Cardiac muscle cell (in vitro differentiated cells and primary cell): ENCODE results near the gene SMAD3. TPM values are rescaled to one million over a fixed set of nuclear protein-coding genes. Genes with fewer than 3 reads are reported as not detected.
"Not testable (repeated sequence)": the region's sequence is repeated elsewhere in the genome, so short reads cannot be mapped to it uniquely, and the experiment has no call there.

Experiments
- DNase-seq, 2 donors: peaks; one replicate each; pipeline versions ENCODE4 v3.0.0 to v3.0.0-alpha.2; 2010 to 2017; ENCODE audit warnings: low read depth in 1 of 2, low spot score in 1 of 2
- H3K27ac ChIP-seq: fragments of 200-600 bp; sonication (generic); 2 replicates; pipeline ENCODE4 v1.5.1; 2016
- H3K27me3 ChIP-seq: fragments of 200-600 bp; sonication (generic); 2 replicates; pipeline ENCODE4 v1.6.0; 2016; ENCODE audit warnings: control low read depth
- H3K36me3 ChIP-seq: fragments of 200-600 bp; sonication (generic); 2 replicates; pipeline ENCODE4 v1.5.1; 2016; ENCODE audit warnings: control low read depth
- H3K4me1 ChIP-seq: fragments of 200-600 bp; sonication (generic); 2 replicates; pipeline ENCODE4 v1.8.1; 2017; ENCODE audit warnings: low read depth, mild to moderate bottlenecking, mixed run types
- H3K4me3 ChIP-seq: fragments of 200-600 bp; sonication (generic); 2 replicates; pipeline ENCODE4 v1.5.1; 2016; ENCODE audit warnings: mild to moderate bottlenecking
- H3K9me3 ChIP-seq: fragments of 200-600 bp; sonication (generic); 2 replicates; pipeline ENCODE4 v1.5.1; 2017; ENCODE audit warnings: low read depth, mild to moderate bottlenecking, control low read depth
- polyA plus RNA-seq: library from polyadenylated mRNA; unstranded; fragments of >200 nt; fragmentation: Nextera tagmentation; extraction: Ambion mirVana; gene quantifications from 2 replicates; pipeline ENCODE4 v1.2.1, GENCODE V29; 2016
- total RNA-seq: library from RNA; depleted of rRNA; stranded (reverse); fragments of >200 nt; gene quantifications from 2 replicates; pipeline ENCODE4 v1.2.3, GENCODE V29; 2016
- TF ChIP-seq, protein P1 (sequence below): IDR thresholded peaks from 2 replicates; pipeline ENCODE4 v1.5.1; 2012; ENCODE audit warnings: low read depth, mild to moderate bottlenecking, low read length

SMAD3 gene
- total and polyA plus RNA-seq, 2 experiments from 2014 or later, result 16.3 to 29.2 TPM

DNA sequence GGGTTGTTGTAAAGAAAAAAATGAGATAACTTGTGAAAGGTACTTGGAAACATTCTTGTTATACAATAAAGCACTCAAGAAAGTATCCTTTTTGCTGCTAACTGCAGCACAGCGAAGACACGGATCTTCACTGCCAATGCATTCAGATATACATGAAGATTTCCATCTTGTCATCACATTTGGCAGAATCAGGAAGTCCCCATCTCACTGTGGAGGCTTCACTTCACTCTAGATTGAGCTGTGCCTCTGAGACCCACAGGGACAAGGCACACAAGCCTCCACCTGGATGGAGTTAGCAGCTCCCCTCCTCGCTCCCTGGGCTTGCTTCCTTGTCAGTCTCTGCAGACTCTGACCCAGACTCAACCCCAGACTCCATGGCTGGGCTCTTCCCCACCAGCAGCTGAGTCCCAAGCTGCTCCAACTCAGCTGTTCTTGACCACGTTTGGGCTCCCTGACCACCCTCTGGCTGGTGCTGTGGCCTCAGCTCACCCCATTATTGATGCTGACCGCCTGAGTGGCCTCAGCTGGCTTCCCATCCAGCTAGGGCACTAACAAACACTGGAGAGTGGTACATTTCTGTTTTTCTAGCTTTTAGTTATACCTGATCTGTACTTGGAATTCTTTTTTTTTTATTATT lies 45.4 kb upstream of the SMAD3 start:
- H3K27ac ChIP-seq, result no peak overlapping the region
- H3K36me3 ChIP-seq, result no peaks in the 10 kb centered on the region
- DNase-seq, result no peak
- H3K4me1 ChIP-seq, result peaks cover 10% of the 10 kb centered on the region
- H3K4me3 ChIP-seq, result no peak overlapping the region
- TF ChIP-seq, protein P1, sequence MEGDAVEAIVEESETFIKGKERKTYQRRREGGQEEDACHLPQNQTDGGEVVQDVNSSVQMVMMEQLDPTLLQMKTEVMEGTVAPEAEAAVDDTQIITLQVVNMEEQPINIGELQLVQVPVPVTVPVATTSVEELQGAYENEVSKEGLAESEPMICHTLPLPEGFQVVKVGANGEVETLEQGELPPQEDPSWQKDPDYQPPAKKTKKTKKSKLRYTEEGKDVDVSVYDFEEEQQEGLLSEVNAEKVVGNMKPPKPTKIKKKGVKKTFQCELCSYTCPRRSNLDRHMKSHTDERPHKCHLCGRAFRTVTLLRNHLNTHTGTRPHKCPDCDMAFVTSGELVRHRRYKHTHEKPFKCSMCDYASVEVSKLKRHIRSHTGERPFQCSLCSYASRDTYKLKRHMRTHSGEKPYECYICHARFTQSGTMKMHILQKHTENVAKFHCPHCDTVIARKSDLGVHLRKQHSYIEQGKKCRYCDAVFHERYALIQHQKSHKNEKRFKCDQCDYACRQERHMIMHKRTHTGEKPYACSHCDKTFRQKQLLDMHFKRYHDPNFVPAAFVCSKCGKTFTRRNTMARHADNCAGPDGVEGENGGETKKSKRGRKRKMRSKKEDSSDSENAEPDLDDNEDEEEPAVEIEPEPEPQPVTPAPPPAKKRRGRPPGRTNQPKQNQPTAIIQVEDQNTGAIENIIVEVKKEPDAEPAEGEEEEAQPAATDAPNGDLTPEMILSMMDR, result no peak
- no peaks in the 10 kb centered on the region for H3K27me3 ChIP-seq
- H3K9me3 ChIP-seq, result no peaks in the 10 kb centered on the region

DNA sequence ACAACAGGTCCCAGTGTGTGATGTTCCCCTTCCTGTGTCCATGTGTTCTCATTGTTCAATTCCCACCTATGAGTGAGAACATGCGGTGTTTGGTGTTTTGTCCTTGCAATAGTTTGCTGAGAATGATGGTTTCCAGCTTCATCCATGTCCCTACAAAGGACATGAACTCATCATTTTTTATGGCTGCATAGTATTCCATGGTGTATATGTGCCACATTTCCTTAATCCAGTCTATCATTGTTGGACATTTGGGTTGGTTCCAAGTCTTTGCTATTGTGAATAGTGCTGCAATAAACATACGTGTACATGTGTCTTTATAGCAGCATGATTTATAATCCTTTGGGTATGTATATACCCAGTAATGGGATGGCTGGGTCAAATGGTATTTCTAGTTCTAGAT lies 44.7 kb upstream of the SMAD3 start:
- not testable (repeated sequence) for DNase-seq, H3K4me3 ChIP-seq

DNA sequence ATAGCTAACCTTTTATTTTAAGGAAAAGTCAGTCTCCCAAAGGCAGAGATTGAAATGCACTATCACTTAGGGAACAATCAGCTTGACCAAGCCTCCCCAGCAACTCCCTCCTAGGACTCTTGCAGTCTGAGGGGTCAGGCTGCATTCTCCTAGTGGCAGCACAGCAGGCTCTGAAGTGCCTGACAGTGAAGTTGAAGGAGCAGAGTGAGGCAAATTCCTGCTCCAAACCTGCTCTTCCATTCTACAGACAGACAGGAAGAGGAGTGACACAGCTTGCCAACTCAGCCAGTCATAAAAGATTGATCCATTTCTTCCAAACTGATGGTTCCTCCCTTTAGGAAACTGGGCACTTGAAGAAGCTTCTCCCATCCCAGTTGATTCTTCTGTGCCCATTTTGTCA lies 43.9 kb upstream of the SMAD3 start:
- TF ChIP-seq, protein P1, result no peak
- peaks cover 20% of the 10 kb centered on the region for H3K4me1 ChIP-seq
- no peak overlapping the region for H3K27ac ChIP-seq
- H3K27me3 ChIP-seq, result no peaks in the 10 kb centered on the region
- no peak for DNase-seq
- no peak overlapping the region for H3K4me3 ChIP-seq
- H3K36me3 ChIP-seq, result no peaks in the 10 kb centered on the region
- no peaks in the 10 kb centered on the region for H3K9me3 ChIP-seq

More for the DNA sequence above, 44.7 kb upstream of the SMAD3 start:
- not testable (repeated sequence) for H3K27me3 ChIP-seq, H3K36me3 ChIP-seq, H3K27ac ChIP-seq, H3K9me3 ChIP-seq
- peaks cover 15% of the 10 kb centered on the region for H3K4me1 ChIP-seq

DNA sequence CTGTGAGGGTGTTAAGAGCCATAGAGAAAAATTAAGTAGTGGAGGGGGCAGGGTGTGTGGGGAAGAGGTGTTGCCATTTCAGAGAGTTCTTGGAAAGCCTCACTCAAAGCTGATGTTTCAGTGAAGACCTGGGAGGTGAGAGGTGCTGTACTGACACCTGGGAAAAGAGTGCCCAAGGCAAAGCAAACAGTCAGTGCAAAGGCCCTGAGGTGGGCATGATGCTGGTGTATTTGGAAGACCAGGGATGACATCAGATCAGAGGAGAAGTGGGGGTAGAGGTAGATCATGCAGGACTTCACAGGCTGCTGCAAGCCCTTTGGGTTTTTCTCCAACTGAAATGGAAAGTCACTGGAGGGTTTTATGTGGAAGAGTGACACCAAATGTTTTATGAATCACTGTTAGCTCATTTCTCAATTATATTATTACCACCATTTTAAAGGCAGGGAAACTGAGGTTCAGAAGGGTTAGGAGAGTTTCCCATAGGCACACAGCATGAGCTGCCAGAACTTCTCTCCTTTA lies 42.8 kb upstream of the SMAD3 start:
- no peak overlapping the region for H3K4me3 ChIP-seq
- H3K27ac ChIP-seq, result no peak overlapping the region
- no peak for DNase-seq
- TF ChIP-seq, protein P1, result no peak
- H3K4me1 ChIP-seq, result peaks cover 20% of the 10 kb centered on the region
- H3K9me3 ChIP-seq, result no peaks in the 10 kb centered on the region
- H3K27me3 ChIP-seq, result no peaks in the 10 kb centered on the region
- no peaks in the 10 kb centered on the region for H3K36me3 ChIP-seq

DNA sequence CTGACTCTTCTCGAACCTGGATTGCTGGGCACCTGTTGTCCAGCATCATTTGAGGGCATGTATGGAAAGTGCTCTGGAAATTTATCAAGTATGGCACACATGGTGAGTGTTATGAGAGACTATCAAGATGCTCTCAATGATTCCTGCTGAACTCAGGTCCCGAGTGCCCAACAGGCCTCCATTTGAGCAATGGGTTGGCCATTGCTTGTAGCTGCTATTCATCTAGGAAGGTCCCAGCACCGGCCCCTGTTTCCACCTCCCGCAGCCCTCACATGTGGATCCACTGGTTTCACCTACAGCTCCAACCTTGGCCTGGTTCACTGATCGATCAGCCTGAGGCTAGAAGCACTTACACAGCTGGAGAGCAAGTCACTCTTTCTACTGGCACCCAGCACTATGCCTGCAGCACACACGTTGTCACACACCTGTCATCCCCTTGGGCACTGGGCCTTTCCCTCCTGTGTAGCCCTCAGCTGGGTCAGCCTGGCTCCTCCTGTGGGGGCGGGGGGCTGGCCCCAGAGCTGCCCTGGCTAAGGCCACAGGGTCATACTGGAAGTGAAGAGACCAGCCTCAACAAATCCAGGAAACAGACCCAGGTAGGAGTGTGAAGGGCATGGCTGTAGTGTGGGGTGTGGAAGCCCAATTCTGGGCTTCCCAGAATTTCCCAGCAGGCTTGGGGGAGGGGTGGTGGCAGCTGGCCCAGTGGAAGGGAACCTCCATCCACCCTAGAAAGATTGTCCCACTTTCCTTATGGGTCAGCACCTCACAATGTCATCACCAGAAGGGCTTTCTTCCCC lies 41.7 kb upstream of the SMAD3 start:
- Histone ChIP-seq H3K27me3 (no peaks in the 10 kb centered on the region), H3K4me3 (no peak overlapping the region), H3K27ac (peak overlapping the region; percentile 33), H3K36me3 (no peaks in the 10 kb centered on the region), H3K9me3 (no peaks in the 10 kb centered on the region), H3K4me1 (peaks cover 20% of the 10 kb centered on the region)
- TF ChIP-seq, protein P1, result no peak
- no peak for DNase-seq
